Suprapubic skin (tissue), 4 donors: ENCODE data around the gene SURF4.

Experiments
- CTCF ChIP-seq, 2 donors: fragments of 200-600 bp in 1 of 2; fragments of 450-650 bp in 1 of 2; sonication (generic) in 1 of 2; IDR thresholded peaks; one replicate each; pipeline ENCODE4 v1.5.1; 2016 to 2019; ENCODE audit warnings: antibody characterized with exemption in 2 of 2, mild to moderate bottlenecking in 1 of 2, moderate library complexity in 1 of 2
- EP300 ChIP-seq: sonication (generic); formaldehyde crosslinking; IDR thresholded peaks from one replicate; pipeline ENCODE4 v1.6.1; 2017; ENCODE audit warnings: antibody characterized with exemption
- POLR2A ChIP-seq, 2 donors: fragments of 450-650 bp; IDR thresholded peaks; one replicate each; pipeline ENCODE4 v1.6.1; 2017; ENCODE audit warnings: antibody characterized with exemption in 2 of 2, mild to moderate bottlenecking in 2 of 2, moderate library complexity in 2 of 2
- POLR2AphosphoS5 ChIP-seq, 3 donors: sonication (generic); formaldehyde crosslinking; IDR thresholded peaks; one replicate each; pipeline ENCODE4 v1.6.1; 2017; ENCODE audit warnings: antibody characterized with exemption in 3 of 3

GRCh38 chr9:133333011-133333410, 42.8 kb downstream of the SURF4 start:
- TF ChIP-seq CTCF (IDR thresholded peaks at IDR 0.05) = no peak
- TF ChIP-seq POLR2A (IDR thresholded peaks at IDR 0.05) = no peak
- no peak for TF ChIP-seq EP300
- TF ChIP-seq POLR2AphosphoS5 (IDR thresholded peaks at IDR 0.05) = no peak
